Measurements from ENCODE around the gene SLC8A1. TPM values are rescaled to one million over a fixed set of nuclear protein-coding genes. Genes with fewer than 3 reads are reported as not detected.
A peak's percentile ranks its signal among the peaks of the same experiment; 100 is the strongest.

The SLC8A1 gene
- total and polyA plus RNA-seq, 7 donors = 0.20 to 4.9 (median 2.3) TPM

DNA sequence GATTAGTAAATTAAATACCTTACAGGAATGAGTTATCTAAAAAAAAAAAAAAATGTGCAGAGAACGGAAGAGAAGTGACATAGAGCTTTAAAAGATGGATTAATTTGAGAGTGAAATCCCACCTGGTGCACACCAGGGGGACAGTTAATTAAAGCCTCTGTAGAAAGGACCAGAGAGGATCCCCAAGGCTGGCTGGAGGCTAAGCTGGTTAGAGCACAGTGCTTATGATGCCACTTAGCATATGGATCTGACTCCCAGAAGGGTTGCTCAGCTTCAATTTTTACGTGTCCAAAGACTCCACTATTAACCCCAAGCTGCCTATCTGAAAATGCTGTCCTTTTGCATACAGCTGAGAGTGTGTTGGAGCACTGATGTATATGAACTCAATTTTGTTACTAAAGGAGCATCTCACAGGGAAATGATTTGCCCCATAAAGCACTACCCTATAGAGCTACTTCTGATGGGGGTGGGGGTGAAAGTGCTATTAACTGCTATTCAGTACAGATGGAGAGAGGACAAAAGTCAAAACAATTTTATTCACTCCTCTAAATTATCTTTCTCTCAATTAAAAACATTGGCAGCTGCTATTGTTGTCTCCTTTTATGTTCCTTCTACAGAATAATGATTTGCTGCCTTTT lies 15.2 kb upstream of the SLC8A1 start:
- Histone ChIP-seq H3K27me3 (ENCODE audit: insufficient read depth in 3 of 3, low read length in 2 of 3) (no peaks in the 10 kb centered on the region), H3K4me1 (no peaks in the 10 kb centered on the region), H3K36me3 (ENCODE audit: insufficient read depth in 1 of 2, low read depth in 1 of 2) (no peaks in the 10 kb centered on the region), H3K9me3 (no peaks in the 10 kb centered on the region), H3K27ac (no peak overlapping the region), H3K4me3 (no peak overlapping the region)
- intact Hi-C loops (cut with DNase I) = no loop called here
- TF ChIP-seq, protein P1, sequence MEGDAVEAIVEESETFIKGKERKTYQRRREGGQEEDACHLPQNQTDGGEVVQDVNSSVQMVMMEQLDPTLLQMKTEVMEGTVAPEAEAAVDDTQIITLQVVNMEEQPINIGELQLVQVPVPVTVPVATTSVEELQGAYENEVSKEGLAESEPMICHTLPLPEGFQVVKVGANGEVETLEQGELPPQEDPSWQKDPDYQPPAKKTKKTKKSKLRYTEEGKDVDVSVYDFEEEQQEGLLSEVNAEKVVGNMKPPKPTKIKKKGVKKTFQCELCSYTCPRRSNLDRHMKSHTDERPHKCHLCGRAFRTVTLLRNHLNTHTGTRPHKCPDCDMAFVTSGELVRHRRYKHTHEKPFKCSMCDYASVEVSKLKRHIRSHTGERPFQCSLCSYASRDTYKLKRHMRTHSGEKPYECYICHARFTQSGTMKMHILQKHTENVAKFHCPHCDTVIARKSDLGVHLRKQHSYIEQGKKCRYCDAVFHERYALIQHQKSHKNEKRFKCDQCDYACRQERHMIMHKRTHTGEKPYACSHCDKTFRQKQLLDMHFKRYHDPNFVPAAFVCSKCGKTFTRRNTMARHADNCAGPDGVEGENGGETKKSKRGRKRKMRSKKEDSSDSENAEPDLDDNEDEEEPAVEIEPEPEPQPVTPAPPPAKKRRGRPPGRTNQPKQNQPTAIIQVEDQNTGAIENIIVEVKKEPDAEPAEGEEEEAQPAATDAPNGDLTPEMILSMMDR (IDR thresholded peaks at IDR 0.05) = no peak
- ATAC-seq (no peak), DNase-seq (no peak)
- 72 to 88% (median 84%) methylated on average over 2 of the region's 2 CpGs for WGBS, 3 donors

DNA sequence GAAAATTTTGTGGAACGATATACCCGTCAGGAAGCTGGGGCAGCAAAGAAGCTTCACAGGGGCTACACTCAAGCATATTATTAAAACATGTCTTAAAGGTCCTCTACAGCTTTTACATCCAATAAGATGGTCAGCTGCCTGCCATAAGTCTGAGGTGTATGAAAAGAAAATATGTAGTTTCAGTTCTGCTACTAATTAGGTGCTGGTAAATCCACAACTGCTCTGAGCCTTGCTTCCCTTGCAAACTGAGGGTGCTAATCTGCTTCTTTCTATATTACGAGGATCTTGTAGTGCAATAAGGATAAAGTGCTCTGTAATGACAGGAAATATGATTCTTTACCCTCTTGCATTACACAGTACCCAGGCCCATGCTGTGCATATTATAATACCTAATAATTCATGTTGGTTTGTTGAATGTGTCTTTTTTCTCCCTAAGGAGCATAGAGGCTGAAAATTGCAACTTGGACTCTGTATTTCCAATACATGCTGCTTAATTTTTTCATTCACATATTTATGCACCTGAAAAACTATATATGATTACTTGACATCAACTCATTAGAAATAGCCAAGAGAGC lies 14.5 kb upstream of the SLC8A1 start:
- Histone ChIP-seq H3K4me3 (no peak overlapping the region), H3K27ac (no peak overlapping the region), H3K4me1 (no peaks in the 10 kb centered on the region), H3K9me3 (no peaks in the 10 kb centered on the region), H3K36me3 (ENCODE audit: insufficient read depth in 1 of 2, low read depth in 1 of 2) (no peaks in the 10 kb centered on the region), H3K27me3 (ENCODE audit: insufficient read depth in 3 of 3, low read length in 2 of 3) (no peaks in the 10 kb centered on the region)
- no peak for DNase-seq
- WGBS, 3 donors = 89 to 95% (median 93%) methylated on average over 3 of the region's 3 CpGs
- TF ChIP-seq, protein P1 (IDR thresholded peaks at IDR 0.05) = no peak
- ATAC-seq = no peak
- intact Hi-C loops (cut with DNase I) = no loop called here

DNA sequence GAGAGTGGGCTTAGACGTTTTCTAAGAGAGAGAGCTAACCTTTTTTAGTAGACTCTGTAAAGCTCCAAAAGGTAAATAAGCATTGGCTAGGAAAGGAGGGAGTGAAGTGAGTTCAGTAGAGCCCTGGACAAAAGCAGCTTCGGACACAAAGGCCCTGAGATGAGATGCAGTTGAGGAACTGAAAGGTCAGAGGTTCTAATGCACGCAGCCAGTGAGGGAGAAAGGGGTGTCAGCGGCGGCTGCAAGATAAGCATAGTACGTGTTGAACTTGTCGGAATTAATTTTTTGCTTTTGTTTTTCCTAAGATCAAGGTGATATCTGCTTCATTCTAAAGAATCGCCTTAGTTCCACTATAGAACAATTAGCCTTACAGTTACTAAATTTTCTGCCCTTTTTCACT lies 11.2 kb upstream of the SLC8A1 start:
- 81 to 91% (median 89%) methylated on average over 8 of the region's 8 CpGs for WGBS, 3 donors
- intact Hi-C loops (cut with DNase I) = no loop called here

DNA sequence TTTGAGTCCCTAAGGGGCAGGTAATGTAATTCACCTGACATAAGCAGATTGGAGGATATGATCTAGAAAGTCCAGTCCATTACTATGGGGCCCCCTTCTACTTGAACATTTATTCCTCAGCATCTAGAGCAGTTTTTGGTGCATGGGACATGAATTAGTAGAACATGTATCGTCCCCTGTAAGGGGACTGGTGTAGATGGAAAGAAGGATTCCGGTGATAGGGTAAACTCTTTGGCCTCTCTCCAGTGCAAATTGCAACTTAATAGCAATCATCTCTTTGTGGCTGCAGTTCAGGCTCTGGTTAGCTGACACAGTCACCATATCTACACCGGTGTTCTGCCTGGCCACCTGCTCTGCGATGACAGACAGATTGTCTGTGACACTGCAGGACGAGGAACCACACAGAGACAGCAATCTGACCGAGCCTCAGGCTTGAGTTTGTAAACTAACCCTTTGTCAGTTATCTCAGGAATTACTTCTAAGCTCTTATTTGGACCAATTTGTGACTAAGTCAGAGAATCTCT lies 6.4 kb upstream of the SLC8A1 start:
- ATAC-seq = peak; percentile 97 to 100 (median 100)
- H3K9me3 ChIP-seq = no peaks in the 10 kb centered on the region
- TF ChIP-seq, protein P1 (IDR thresholded peaks at IDR 0.05) = no peak
- peaks cover 17% of the 10 kb centered on the region for H3K4me1 ChIP-seq
- DNase-seq = peak; percentile 77 to 78
- peak overlapping the region; percentile 8 for H3K4me3 ChIP-seq
- intact Hi-C loops (cut with DNase I) = no loop called here
- H3K27ac ChIP-seq = peak overlapping the region; percentile 51
- 30 to 35% (median 30%) methylated on average over 6 of the region's 6 CpGs for whole genome bisulfite sequencing, 3 donors
- no peaks in the 10 kb centered on the region for H3K36me3 ChIP-seq (ENCODE audit: insufficient read depth in 1 of 2, low read depth in 1 of 2)
- H3K27me3 ChIP-seq (ENCODE audit: insufficient read depth in 3 of 3, low read length in 2 of 3) = no peaks in the 10 kb centered on the region

More for the DNA sequence above, 11.2 kb upstream of the SLC8A1 start:
- TF ChIP-seq, protein P1 (IDR thresholded peaks at IDR 0.05) = no peak
- ATAC-seq (no peak), DNase-seq (no peak)
- Histone ChIP-seq H3K4me1 (peaks cover 11% of the 10 kb centered on the region), H3K36me3 (ENCODE audit: insufficient read depth in 1 of 2, low read depth in 1 of 2) (no peaks in the 10 kb centered on the region), H3K4me3 (no peak overlapping the region), H3K9me3 (no peaks in the 10 kb centered on the region), H3K27me3 (ENCODE audit: insufficient read depth in 3 of 3, low read length in 2 of 3) (no peaks in the 10 kb centered on the region), H3K27ac (no peak overlapping the region)

Data from psoas muscle (tissue), 8 donors.